HG02885 (cell line): ENCODE measurements around the gene PDSS2.
"Not testable (repeated sequence)": the region's sequence is repeated elsewhere in the genome, so short reads cannot be mapped to it uniquely, and the experiment has no call there.

Source experiments
- ATAC-seq: cut with Tn5 transposase; IDR thresholded peaks from one replicate; pipeline ENCODE4 v1.9.1; 2021; ENCODE audit warnings: mild to moderate bottlenecking; ENCODE audit not compliant: unreplicated experiment, poor library complexity

The PDSS2 gene

GRCh38 chr6:107196152-107196551 lies 263.2 kb downstream of the PDSS2 start:
- no peak for ATAC-seq

GRCh38 chr6:107194723-107195122 lies 264.6 kb downstream of the PDSS2 start:
- ATAC-seq: not testable (repeated sequence)

GRCh38 chr6:107192830-107193229 lies 266.5 kb downstream of the PDSS2 start:
- no peak for ATAC-seq

- no peak for ATAC-seq
Observed at GRCh38 chr6:107187630-107188029, 271.7 kb downstream of the PDSS2 start.

GRCh38 chr6:107186047-107186446 lies 273.3 kb downstream of the PDSS2 start:
- no peak for ATAC-seq

- ATAC-seq: no peak
Observed at GRCh38 chr6:107185391-107185970, 273.9 kb downstream of the PDSS2 start.

- no peak for ATAC-seq
Observed at GRCh38 chr6:107184435-107184834, 274.9 kb downstream of the PDSS2 start.

- no peak for ATAC-seq
Observed at GRCh38 chr6:107180099-107180498, 279.3 kb downstream of the PDSS2 start.

- no peak for ATAC-seq
Observed at GRCh38 chr6:107179004-107179403, 280.4 kb downstream of the PDSS2 start.

GRCh38 chr6:107173779-107174178 lies 285.6 kb downstream of the PDSS2 start:
- ATAC-seq: no peak

- ATAC-seq: no peak
Observed at GRCh38 chr6:107171513-107171912, 287.9 kb downstream of the PDSS2 start.

GRCh38 chr6:107164299-107164698 lies 295.1 kb downstream of the PDSS2 start:
- not testable (repeated sequence) for ATAC-seq

GRCh38 chr6:107161521-107161920 lies 297.8 kb downstream of the PDSS2 start:
- no peak for ATAC-seq

- no peak for ATAC-seq
Observed at GRCh38 chr6:107156617-107157016, 302.7 kb downstream of the PDSS2 start.

- no peak for ATAC-seq
Observed at GRCh38 chr6:107154801-107155160, 304.6 kb downstream of the PDSS2 start.

GRCh38 chr6:107154131-107154800 lies 305.1 kb downstream of the PDSS2 start:
- no peak for ATAC-seq

- ATAC-seq: no peak
Observed at GRCh38 chr6:107152638-107153430, 306.5 kb downstream of the PDSS2 start.

- no peak for ATAC-seq
Observed at GRCh38 chr6:107144666-107145065, 314.7 kb downstream of the PDSS2 start.

GRCh38 chr6:107144014-107144413 lies 315.4 kb downstream of the PDSS2 start:
- no peak for ATAC-seq

GRCh38 chr6:107140581-107140980 lies 318.8 kb downstream of the PDSS2 start:
- no peak for ATAC-seq

- ATAC-seq: not testable (repeated sequence)
Observed at GRCh38 chr6:107136324-107136723, 323.0 kb downstream of the PDSS2 start.
